ENCODE data around the gene RD3L. TPM values are rescaled to one million over a fixed set of nuclear protein-coding genes. Genes with fewer than 3 reads are reported as not detected.

The RD3L gene
- total and polyA plus RNA-seq, 2 experiments from 2014 or later = not detected

- no peak for TF ChIP-seq REST (IDR thresholded peaks at IDR 0.05; ENCODE audit: unreplicated experiment)
- no peak for TF ChIP-seq STAT1 (IDR thresholded peaks at IDR 0.05; ENCODE audit: unreplicated experiment)
- no peak for TF ChIP-seq ZNF114 (CRISPR knock-in tag; IDR thresholded peaks at IDR 0.05)
Measured at GRCh38 chr14:103946975-103947374, 4.6 kb upstream of the RD3L start (continued).

GRCh38 chr14:103943673-103944072, 1.3 kb upstream of the RD3L start:
- no peaks in the 10 kb centered on the region for H3K9me2 ChIP-seq (ENCODE audit: insufficient read depth)
- H4K20me1 ChIP-seq (replicated peaks; ENCODE audit: insufficient read depth) = no peaks in the 10 kb centered on the region
- no peaks in the 10 kb centered on the region for H3K4me1 ChIP-seq (ENCODE audit: insufficient read depth)
- H3K4me2 ChIP-seq = no peak overlapping the region
- ATAC-seq (no peak), DNase-seq (ENCODE audit: low spot score) (no peak)
- H3F3A ChIP-seq (replicated peaks; ENCODE audit: low read depth) = no peaks in the 10 kb centered on the region
- no peaks in the 10 kb centered on the region for H3K27me3 ChIP-seq (ENCODE audit: insufficient read depth)
- Mint-ChIP-seq H3K27me3 (ENCODE audit: insufficient read depth, low read depth, poor library complexity) (no peaks in the 10 kb centered on the region), H3K4me1 (no peaks in the 10 kb centered on the region), H3K36me3 (ENCODE audit: low read depth) (no peaks in the 10 kb centered on the region; the same call in 2 of the 3 replicates), H3K4me3 (no peak overlapping the region), H3K27ac (no peak overlapping the region), H3K9me3 (peaks cover 9% of the 10 kb centered on the region; the same call in 2 of the 3 replicates)
- TF ChIP-seq JUNB (IDR thresholded peaks at IDR 0.05; ENCODE audit: unreplicated experiment) (no peak), CREB1 (CRISPR knock-in tag; IDR thresholded peaks at IDR 0.05; ENCODE audit: low read depth) (no peak), POLR2AphosphoS5 (IDR thresholded peaks at IDR 0.05; ENCODE audit: low read depth) (no peak), EZH2 (IDR thresholded peaks at IDR 0.05; ENCODE audit: low read depth, unreplicated experiment) (no peak), EZH2phosphoT487 (IDR thresholded peaks at IDR 0.05; ENCODE audit: unreplicated experiment) (no peak), ETS1 (IDR thresholded peaks at IDR 0.05) (no peak), ZNF114 (CRISPR knock-in tag; IDR thresholded peaks at IDR 0.05) (no peak)
- no peak overlapping the region; the same call in 1 of the 2 replicates for H2AFZ ChIP-seq
- H3K27ac ChIP-seq (ENCODE audit: low read depth) = no peak overlapping the region
- no peaks in the 10 kb centered on the region for H3K79me2 ChIP-seq (replicated peaks; ENCODE audit: insufficient read depth)
- H3K4me3 ChIP-seq = no peak overlapping the region
- H3K36me3 ChIP-seq (ENCODE audit: insufficient read depth) = no peaks in the 10 kb centered on the region

DNA sequence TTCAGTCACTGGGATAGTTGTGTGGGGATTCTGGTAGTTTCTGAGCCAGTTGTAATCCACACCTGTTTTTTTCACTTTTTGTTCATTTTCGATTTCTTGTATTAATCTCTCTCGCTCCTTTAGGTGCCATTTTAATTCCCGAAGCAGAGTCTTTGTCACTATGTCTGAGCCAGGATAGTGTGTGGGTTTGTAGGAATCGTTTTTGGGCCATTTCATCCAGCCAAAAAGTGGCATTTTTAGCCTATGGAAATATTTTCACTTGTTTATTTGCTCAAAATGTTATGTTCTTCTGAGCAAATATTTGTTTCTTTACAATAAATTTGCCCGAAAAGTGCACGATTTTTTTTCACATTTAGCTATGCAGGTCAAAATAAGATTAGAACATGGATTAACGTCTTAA, 867 bp downstream of the RD3L start:
- Mint-ChIP-seq H3K27me3 (ENCODE audit: insufficient read depth, low read depth, poor library complexity) (peaks cover 4% of the 10 kb centered on the region), H3K4me3 (no peak overlapping the region), H3K36me3 (ENCODE audit: low read depth) (no peaks in the 10 kb centered on the region), H3K27ac (no peak overlapping the region), H3K4me1 (peaks cover 3% of the 10 kb centered on the region; the same call in 2 of the 3 replicates), H3K9me3 (peaks cover 3% of the 10 kb centered on the region; the same call in 2 of the 3 replicates)
- no peaks in the 10 kb centered on the region for H3K27me3 ChIP-seq (ENCODE audit: insufficient read depth)
- no peaks in the 10 kb centered on the region for H3K9me2 ChIP-seq (ENCODE audit: insufficient read depth)
- no peak for DNase-seq (ENCODE audit: low spot score)
- no peak overlapping the region for H3K4me3 ChIP-seq
- no peak overlapping the region for H3K27ac ChIP-seq (ENCODE audit: low read depth)
- H3K4me1 ChIP-seq (ENCODE audit: insufficient read depth) = no peaks in the 10 kb centered on the region
- no peak overlapping the region; the same call in 1 of the 2 replicates for H2AFZ ChIP-seq
- H3K36me3 ChIP-seq (ENCODE audit: insufficient read depth) = no peaks in the 10 kb centered on the region
- ATAC-seq = no peak
- H3K4me2 ChIP-seq = no peak overlapping the region
- no peaks in the 10 kb centered on the region for H3F3A ChIP-seq (replicated peaks; ENCODE audit: low read depth)
- no peaks in the 10 kb centered on the region for H3K79me2 ChIP-seq (replicated peaks; ENCODE audit: insufficient read depth)
- no peaks in the 10 kb centered on the region for H4K20me1 ChIP-seq (replicated peaks; ENCODE audit: insufficient read depth)
- TF ChIP-seq CREB1 (CRISPR knock-in tag; IDR thresholded peaks at IDR 0.05; ENCODE audit: low read depth) (no peak), ZNF331 (CRISPR knock-in tag; IDR thresholded peaks at IDR 0.05; ENCODE audit: low read depth) (no peak), NANOG (IDR thresholded peaks at IDR 0.05; ENCODE audit: borderline replicate concordance) (no peak)
- TF ChIP-seq, protein P1, sequence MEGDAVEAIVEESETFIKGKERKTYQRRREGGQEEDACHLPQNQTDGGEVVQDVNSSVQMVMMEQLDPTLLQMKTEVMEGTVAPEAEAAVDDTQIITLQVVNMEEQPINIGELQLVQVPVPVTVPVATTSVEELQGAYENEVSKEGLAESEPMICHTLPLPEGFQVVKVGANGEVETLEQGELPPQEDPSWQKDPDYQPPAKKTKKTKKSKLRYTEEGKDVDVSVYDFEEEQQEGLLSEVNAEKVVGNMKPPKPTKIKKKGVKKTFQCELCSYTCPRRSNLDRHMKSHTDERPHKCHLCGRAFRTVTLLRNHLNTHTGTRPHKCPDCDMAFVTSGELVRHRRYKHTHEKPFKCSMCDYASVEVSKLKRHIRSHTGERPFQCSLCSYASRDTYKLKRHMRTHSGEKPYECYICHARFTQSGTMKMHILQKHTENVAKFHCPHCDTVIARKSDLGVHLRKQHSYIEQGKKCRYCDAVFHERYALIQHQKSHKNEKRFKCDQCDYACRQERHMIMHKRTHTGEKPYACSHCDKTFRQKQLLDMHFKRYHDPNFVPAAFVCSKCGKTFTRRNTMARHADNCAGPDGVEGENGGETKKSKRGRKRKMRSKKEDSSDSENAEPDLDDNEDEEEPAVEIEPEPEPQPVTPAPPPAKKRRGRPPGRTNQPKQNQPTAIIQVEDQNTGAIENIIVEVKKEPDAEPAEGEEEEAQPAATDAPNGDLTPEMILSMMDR (conservative IDR thresholded peaks at IDR 0.05; ENCODE audit: low read depth in 2 of 2) = no peak

All from GM23338 (cell line).